ENCODE data around the gene PIF1. TPM values are rescaled to one million over a fixed set of nuclear protein-coding genes. Genes with fewer than 3 reads are reported as not detected.
"Not testable (repeated sequence)": the region's sequence is repeated elsewhere in the genome, so short reads cannot be mapped to it uniquely, and the experiment has no call there.

The PIF1 gene
- total RNA-seq, 1 donor from 2014 or later: 1.7 TPM

- Mint-ChIP-seq H3K36me3 (ENCODE audit: low read depth, unreplicated experiment) (no peaks in the 10 kb centered on the region), H3K4me3 (ENCODE audit: unreplicated experiment) (no peak overlapping the region), H3K4me1 (ENCODE audit: low read depth, unreplicated experiment) (no peaks in the 10 kb centered on the region), H3K9me3 (ENCODE audit: unreplicated experiment) (no peaks in the 10 kb centered on the region), H3K27ac (ENCODE audit: unreplicated experiment) (no peak overlapping the region), H3K27me3 (ENCODE audit: low read depth, unreplicated experiment) (peaks cover 21% of the 10 kb centered on the region)
- no peaks in the 10 kb centered on the region for H4K20me1 ChIP-seq (ENCODE audit: insufficient read depth, low read length)
- H3K27ac ChIP-seq (ENCODE audit: low read depth, low read length): no peak overlapping the region
- H3K79me2 ChIP-seq (ENCODE audit: insufficient read depth, low read length): no peaks in the 10 kb centered on the region
- DNase-seq (ENCODE audit: low read depth) (no peak), FAIRE-seq (no peak)
- no peak overlapping the region for H3K9ac ChIP-seq (ENCODE audit: low read length)
- no peak overlapping the region for H3K4me2 ChIP-seq (ENCODE audit: low read length)
- no peaks in the 10 kb centered on the region for H3K9me3 ChIP-seq (ENCODE audit: insufficient read depth, low read depth, low read length)
- no peaks in the 10 kb centered on the region for H3K27me3 ChIP-seq (ENCODE audit: insufficient read depth, low read length)
- H3K4me1 ChIP-seq (ENCODE audit: insufficient read depth, low read length): no peaks in the 10 kb centered on the region
- H3K4me3 ChIP-seq (ENCODE audit: insufficient read depth, low read depth, low read length): no peak overlapping the region
- TF ChIP-seq CTCF (IDR thresholded peaks at IDR 0.05; ENCODE audit: insufficient read depth, low read depth, low read length) (no peak), EZH2 (IDR thresholded peaks at IDR 0.05; ENCODE audit: insufficient read depth, low read length) (no peak)
- no peak overlapping the region for H2AFZ ChIP-seq (ENCODE audit: low read depth, low read length)
- no peaks in the 10 kb centered on the region for H3K36me3 ChIP-seq (ENCODE audit: insufficient read depth, low read length)
These were observed 21.9 kb downstream of the PIF1 start for GRCh38 chr15:64803526-64803925.

- TF ChIP-seq EZH2 (IDR thresholded peaks at IDR 0.05; ENCODE audit: insufficient read depth, low read length): no peak
- TF ChIP-seq CTCF (IDR thresholded peaks at IDR 0.05; ENCODE audit: insufficient read depth, low read depth, low read length): no peak
- Mint-ChIP-seq H3K4me3 (ENCODE audit: unreplicated experiment) (no peak overlapping the region), H3K27me3 (ENCODE audit: low read depth, unreplicated experiment) (peaks cover 8% of the 10 kb centered on the region), H3K36me3 (ENCODE audit: low read depth, unreplicated experiment) (no peaks in the 10 kb centered on the region), H3K27ac (ENCODE audit: unreplicated experiment) (no peak overlapping the region), H3K4me1 (ENCODE audit: low read depth, unreplicated experiment) (no peaks in the 10 kb centered on the region), H3K9me3 (ENCODE audit: unreplicated experiment) (no peaks in the 10 kb centered on the region)
- H3K27me3 ChIP-seq (ENCODE audit: insufficient read depth, low read length): no peaks in the 10 kb centered on the region
- no peak overlapping the region for H3K4me2 ChIP-seq (ENCODE audit: low read length)
- no peak overlapping the region for H2AFZ ChIP-seq (ENCODE audit: low read depth, low read length)
- no peak for FAIRE-seq
- H4K20me1 ChIP-seq (ENCODE audit: insufficient read depth, low read length): no peaks in the 10 kb centered on the region
- DNase-seq (ENCODE audit: low read depth): no peak
- H3K36me3 ChIP-seq (ENCODE audit: insufficient read depth, low read length): no peaks in the 10 kb centered on the region
- no peaks in the 10 kb centered on the region for H3K4me1 ChIP-seq (ENCODE audit: insufficient read depth, low read length)
- no peak overlapping the region for H3K9ac ChIP-seq (ENCODE audit: low read length)
- no peak overlapping the region for H3K27ac ChIP-seq (ENCODE audit: low read depth, low read length)
- H3K79me2 ChIP-seq (ENCODE audit: insufficient read depth, low read length): no peaks in the 10 kb centered on the region
- no peak overlapping the region for H3K4me3 ChIP-seq (ENCODE audit: insufficient read depth, low read depth, low read length)
- H3K9me3 ChIP-seq (ENCODE audit: insufficient read depth, low read depth, low read length): no peaks in the 10 kb centered on the region
These were observed 25.0 kb downstream of the PIF1 start for GRCh38 chr15:64800476-64800875.

GRCh38 chr15:64798905-64799304 lies 26.5 kb downstream of the PIF1 start:
- H3K4me1 Mint-ChIP-seq (ENCODE audit: low read depth, unreplicated experiment); FAIRE-seq; H2AFZ ChIP-seq (ENCODE audit: low read depth, low read length); H3K36me3 Mint-ChIP-seq (ENCODE audit: low read depth, unreplicated experiment); H3K27ac Mint-ChIP-seq (ENCODE audit: unreplicated experiment); H3K9ac ChIP-seq (ENCODE audit: low read length); H3K27ac ChIP-seq (ENCODE audit: low read depth, low read length); H3K9me3 ChIP-seq (ENCODE audit: insufficient read depth, low read depth, low read length); H3K4me3 Mint-ChIP-seq (ENCODE audit: unreplicated experiment); H3K36me3 ChIP-seq (ENCODE audit: insufficient read depth, low read length); H3K4me1 ChIP-seq (ENCODE audit: insufficient read depth, low read length); DNase-seq (ENCODE audit: low read depth); H3K27me3 ChIP-seq (ENCODE audit: insufficient read depth, low read length); H4K20me1 ChIP-seq (ENCODE audit: insufficient read depth, low read length); H3K79me2 ChIP-seq (ENCODE audit: insufficient read depth, low read length); H3K4me2 ChIP-seq (ENCODE audit: low read length); H3K9me3 Mint-ChIP-seq (ENCODE audit: unreplicated experiment); H3K27me3 Mint-ChIP-seq (ENCODE audit: low read depth, unreplicated experiment); H3K4me3 ChIP-seq (ENCODE audit: insufficient read depth, low read depth, low read length): not testable (repeated sequence)

- H4K20me1 ChIP-seq (ENCODE audit: insufficient read depth, low read length); H3K27me3 Mint-ChIP-seq (ENCODE audit: low read depth, unreplicated experiment); H3K27ac ChIP-seq (ENCODE audit: low read depth, low read length); H3K4me1 Mint-ChIP-seq (ENCODE audit: low read depth, unreplicated experiment); H3K36me3 Mint-ChIP-seq (ENCODE audit: low read depth, unreplicated experiment); H3K4me2 ChIP-seq (ENCODE audit: low read length); DNase-seq (ENCODE audit: low read depth); FAIRE-seq; H3K27me3 ChIP-seq (ENCODE audit: insufficient read depth, low read length); H3K9me3 ChIP-seq (ENCODE audit: insufficient read depth, low read depth, low read length); H3K27ac Mint-ChIP-seq (ENCODE audit: unreplicated experiment); H3K36me3 ChIP-seq (ENCODE audit: insufficient read depth, low read length); H3K4me3 Mint-ChIP-seq (ENCODE audit: unreplicated experiment); H3K4me1 ChIP-seq (ENCODE audit: insufficient read depth, low read length); H3K79me2 ChIP-seq (ENCODE audit: insufficient read depth, low read length); H2AFZ ChIP-seq (ENCODE audit: low read depth, low read length); H3K4me3 ChIP-seq (ENCODE audit: insufficient read depth, low read depth, low read length); H3K9ac ChIP-seq (ENCODE audit: low read length); H3K9me3 Mint-ChIP-seq (ENCODE audit: unreplicated experiment): not testable (repeated sequence)
These were observed 29.5 kb downstream of the PIF1 start for GRCh38 chr15:64795921-64796320.

- not testable (repeated sequence) for H3K4me1 Mint-ChIP-seq (ENCODE audit: low read depth, unreplicated experiment); H3K4me2 ChIP-seq (ENCODE audit: low read length); H3K9me3 ChIP-seq (ENCODE audit: insufficient read depth, low read depth, low read length); H3K4me3 Mint-ChIP-seq (ENCODE audit: unreplicated experiment); H3K36me3 Mint-ChIP-seq (ENCODE audit: low read depth, unreplicated experiment); H3K27me3 Mint-ChIP-seq (ENCODE audit: low read depth, unreplicated experiment); H3K4me3 ChIP-seq (ENCODE audit: insufficient read depth, low read depth, low read length); H3K79me2 ChIP-seq (ENCODE audit: insufficient read depth, low read length); H3K27ac ChIP-seq (ENCODE audit: low read depth, low read length); H4K20me1 ChIP-seq (ENCODE audit: insufficient read depth, low read length); H2AFZ ChIP-seq (ENCODE audit: low read depth, low read length); H3K27ac Mint-ChIP-seq (ENCODE audit: unreplicated experiment); FAIRE-seq; DNase-seq (ENCODE audit: low read depth); H3K9ac ChIP-seq (ENCODE audit: low read length); H3K4me1 ChIP-seq (ENCODE audit: insufficient read depth, low read length); H3K9me3 Mint-ChIP-seq (ENCODE audit: unreplicated experiment); H3K36me3 ChIP-seq (ENCODE audit: insufficient read depth, low read length); H3K27me3 ChIP-seq (ENCODE audit: insufficient read depth, low read length)
These were observed 30.1 kb downstream of the PIF1 start for GRCh38 chr15:64795299-64795698.

Measured in astrocyte (in vitro differentiated cells and primary cell).